ENCODE data around the gene RIMBP3B.
"Not testable (repeated sequence)": the region's sequence is repeated elsewhere in the genome, so short reads cannot be mapped to it uniquely, and the experiment has no call there.

The RIMBP3B gene

DNA sequence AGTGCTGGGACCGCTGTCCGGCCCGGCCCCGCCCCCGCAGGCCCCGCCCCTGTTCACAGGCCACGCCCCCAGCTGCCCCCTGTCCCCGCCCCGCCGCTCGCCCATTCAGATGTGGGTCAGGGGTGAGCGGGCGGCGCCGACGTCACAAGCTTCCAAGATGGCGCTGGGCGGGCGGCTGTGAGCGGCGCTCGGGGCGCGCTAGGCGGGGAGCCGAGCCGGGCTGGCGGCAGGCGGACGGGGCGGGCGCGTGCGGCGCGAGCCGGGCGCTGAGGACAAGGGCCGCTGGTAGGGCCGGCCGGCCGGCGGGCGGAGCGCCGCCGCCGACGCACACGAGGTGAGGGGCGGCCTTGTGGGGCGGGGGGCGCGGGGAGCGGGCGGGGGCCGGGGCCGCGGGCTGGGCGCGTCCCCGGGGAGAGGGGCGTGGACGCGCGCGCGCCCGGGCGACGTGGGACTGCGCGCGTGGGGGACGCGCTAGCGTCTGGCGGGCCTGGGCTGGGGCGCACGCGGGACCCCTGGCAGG lies 33.7 kb downstream of the RIMBP3B start, which contains the start of gene HIC2:
Gene HIC2 (plus strand): TSS at position 145 of the 520 bp plus-strand sequence. CDS start 25,461 bp downstream, outside the sequence.
- not testable (repeated sequence) for DNase-seq

- DNase-seq: not testable (repeated sequence)
Measured at GRCh38 chr22:21417853-21418252, 34.3 kb downstream of the RIMBP3B start.

DNA sequence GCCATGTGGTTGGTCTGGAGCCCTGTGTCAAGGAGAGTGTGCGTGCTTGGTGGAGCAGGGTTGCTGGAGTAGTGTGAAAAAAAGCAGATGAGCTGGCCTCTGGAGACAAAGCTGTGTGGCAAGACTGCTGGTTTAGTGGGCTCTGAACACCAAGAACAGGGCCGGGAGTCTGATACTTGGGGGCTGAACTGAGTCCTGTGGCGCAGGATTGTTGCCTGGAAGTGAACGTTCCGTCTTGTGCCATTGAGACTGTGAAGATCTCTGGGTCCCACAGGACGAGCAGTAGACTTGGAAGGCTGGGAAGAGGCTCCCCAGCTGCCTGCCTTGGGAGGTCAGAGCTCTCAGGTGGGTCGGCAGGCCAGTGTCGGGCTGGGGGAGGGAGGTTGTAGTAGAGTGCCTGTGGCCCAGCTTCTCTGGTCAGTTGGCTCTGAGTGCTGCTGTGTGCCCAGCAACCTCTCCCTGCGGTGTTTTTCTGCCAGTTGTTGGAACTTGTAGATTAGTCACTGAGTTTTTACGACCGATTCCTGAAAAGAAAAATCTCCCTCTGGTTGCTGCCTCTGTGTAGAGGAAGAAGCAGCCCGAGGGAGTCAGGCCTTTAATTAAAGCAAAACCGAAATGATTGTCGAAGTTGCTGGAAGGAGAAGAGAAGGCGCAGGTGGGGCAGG lies 35.6 kb downstream of the RIMBP3B start:
- not testable (repeated sequence) for DNase-seq

DNA sequence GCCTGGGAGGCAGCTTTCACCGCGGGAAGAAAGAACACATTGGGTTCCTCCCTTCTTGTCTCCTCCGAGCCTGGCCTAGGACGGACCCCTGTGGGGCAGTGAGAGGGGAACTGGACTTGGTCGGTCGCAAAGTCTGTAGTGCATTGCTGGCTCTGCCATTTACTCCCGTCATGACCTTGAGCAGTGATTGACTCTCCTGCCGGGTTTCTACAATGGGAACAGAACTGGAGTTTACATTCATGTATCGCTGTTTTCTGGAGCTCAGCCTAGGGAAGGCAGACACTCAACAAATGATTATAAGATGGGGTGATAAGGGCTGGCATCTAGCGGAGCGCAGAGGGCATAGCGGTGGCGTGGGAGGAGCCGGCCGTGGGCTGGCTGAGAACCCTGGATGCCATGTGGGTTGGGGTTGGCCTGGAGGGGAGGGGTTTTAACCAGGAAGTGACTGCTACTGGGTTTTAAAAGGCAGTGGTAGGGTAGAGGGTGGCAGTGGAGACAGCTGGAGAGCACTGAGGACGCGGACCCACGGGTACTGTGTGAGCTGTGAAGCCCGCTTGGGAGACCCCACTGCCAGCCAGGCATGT lies 36.7 kb downstream of the RIMBP3B start:
- DNase-seq: not testable (repeated sequence)

DNA sequence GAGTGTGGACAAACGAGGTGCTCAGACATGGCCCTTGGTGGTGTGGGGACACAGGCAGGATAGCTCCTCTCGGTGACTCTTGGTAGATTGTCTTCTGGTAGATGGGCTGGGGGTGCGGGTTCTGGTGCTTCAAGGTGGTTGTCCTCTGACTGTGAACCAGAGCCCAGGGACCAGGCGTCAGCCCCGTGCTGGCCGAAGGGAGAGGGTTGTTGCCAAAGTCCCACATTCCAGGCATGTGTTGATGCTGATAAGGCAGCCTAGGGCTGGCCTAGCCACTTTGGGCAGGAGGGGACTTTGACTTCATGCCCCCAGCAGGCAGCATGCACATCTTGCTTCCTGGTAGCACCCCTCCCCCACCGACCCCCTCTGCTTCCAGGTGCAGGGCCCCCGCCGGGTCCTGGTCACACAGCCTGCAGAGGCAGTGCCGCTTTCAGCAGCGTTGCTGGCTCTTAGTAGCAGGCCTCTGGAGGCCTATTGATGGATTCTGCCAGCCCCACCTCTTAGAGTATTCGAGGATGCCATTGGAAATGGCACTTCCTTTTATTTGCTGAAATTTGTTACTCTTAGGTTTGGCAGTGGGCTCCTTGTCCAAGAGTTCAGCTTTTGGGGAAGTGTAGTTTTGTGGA lies 40.6 kb downstream of the RIMBP3B start:
- not testable (repeated sequence) for DNase-seq

DNA sequence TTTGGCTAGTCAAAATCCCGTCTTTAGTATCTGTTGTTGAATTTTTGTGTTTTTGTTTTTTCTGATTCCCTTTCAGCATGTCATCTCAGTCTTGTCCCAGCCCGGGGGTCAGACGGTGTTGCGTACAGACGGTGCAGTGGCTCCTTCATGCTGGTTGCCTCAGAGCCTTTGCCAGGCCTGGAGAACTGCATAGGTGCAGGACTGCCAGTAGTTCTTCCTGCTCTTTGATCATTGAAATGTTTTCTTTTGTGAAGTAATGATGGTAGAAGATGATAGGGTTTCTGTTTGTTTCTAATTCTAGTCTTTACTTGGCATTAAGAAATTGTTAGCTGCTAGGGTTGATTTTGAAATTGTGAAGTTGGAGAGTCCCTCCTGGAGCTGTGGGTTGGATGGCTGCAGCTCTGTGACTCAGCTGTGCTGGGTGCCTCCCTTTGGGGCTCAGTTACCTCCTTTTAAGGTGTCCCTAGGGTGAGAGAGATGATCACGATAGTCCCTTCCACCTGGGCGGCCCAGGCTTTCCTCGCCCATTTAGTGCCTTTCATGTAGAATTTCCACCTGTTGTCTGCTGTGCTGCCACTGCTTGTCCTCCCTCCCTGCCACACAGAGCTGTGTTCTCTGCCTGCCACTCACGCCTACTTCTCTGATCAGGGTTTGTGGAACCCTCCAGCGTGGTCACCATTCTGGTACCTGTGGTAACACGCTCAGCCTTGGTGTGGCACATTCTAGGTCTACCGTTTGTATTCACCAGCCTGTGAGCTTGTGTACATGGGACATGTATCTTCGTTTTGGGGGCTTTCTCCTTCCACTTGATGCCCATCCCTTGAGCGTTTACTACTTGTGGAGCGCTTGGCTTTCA lies 51.1 kb downstream of the RIMBP3B start:
- not testable (repeated sequence) for DNase-seq

- not testable (repeated sequence) for DNase-seq
Measured at GRCh38 chr22:21435998-21436810, 52.7 kb downstream of the RIMBP3B start.

DNA sequence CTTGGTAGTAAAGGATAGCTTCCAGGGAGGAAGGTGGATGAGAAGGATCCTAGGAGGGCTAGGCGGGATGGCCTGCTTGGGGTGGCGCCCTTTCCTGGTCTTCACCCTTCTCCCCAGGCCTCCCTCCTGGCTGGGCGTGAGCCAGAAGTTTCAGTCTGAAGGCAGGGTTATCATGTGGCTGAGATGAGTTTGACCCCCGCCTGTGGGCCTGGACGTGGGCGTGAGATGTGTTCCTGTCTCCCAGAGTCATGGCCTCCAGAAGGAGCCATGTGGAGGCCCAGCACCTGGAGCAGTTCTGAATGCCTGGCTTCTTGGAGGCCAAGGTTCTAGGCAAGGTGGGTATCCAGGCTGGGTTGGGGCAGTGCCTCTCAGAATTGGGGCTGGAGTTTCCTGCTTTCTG lies 54.5 kb downstream of the RIMBP3B start:
- DNase-seq: not testable (repeated sequence)

Data from hematopoietic multipotent progenitor cell treated with erythropoietin and hydrocortisone succinate and interleukin-3 and kit ligand, for 4 days (in vitro differentiated cells).